Vagina (tissue), 2 donors: Measurements from ENCODE around the gene ATR. TPM values are rescaled to one million over a fixed set of nuclear protein-coding genes. Genes with fewer than 3 reads are reported as not detected.
"Not testable (repeated sequence)": the region's sequence is repeated elsewhere in the genome, so short reads cannot be mapped to it uniquely, and the experiment has no call there.

Experiments
- DNase-seq, 2 donors: peaks; one replicate each; pipeline ENCODE4 v3.0.0-alpha.2; 2017; ENCODE audit errors: extremely low spot score in 2 of 2
- H3K27ac ChIP-seq: fragments of 200-600 bp; sonication (generic); one replicate; pipeline ENCODE4 v1.5.1; 2019
- H3K27me3 ChIP-seq: fragments of 200-600 bp; sonication (generic); one replicate; pipeline ENCODE4 v1.5.1; 2019
- H3K36me3 ChIP-seq, 2 donors: fragments of 200-600 bp; sonication (generic); one replicate each; pipeline ENCODE4 v1.5.1; 2017 to 2019
- H3K4me1 ChIP-seq: fragments of 200-600 bp; sonication (generic); one replicate; pipeline ENCODE4 v1.5.1; 2019
- H3K4me3 ChIP-seq, 2 donors: fragments of 200-600 bp; sonication (generic); 1 replicate in 1 of 2; 2 replicates in 1 of 2; pipeline ENCODE4 v1.5.1; 2016 to 2019
- H3K9me3 ChIP-seq: fragments of 200-600 bp; sonication (generic); one replicate; pipeline ENCODE4 v1.5.1; 2019
- CTCF ChIP-seq, 3 experiments: fragments of 450-650 bp in 2 of 3; fragments of 200-600 bp in 1 of 3; sonication (generic) in 1 of 3; IDR thresholded peaks; one replicate each; pipeline ENCODE4 v1.5.1; 2017 to 2019; ENCODE audit warnings: antibody characterized with exemption in 3 of 3, mild to moderate bottlenecking in 2 of 3, moderate library complexity in 2 of 3
- POLR2A ChIP-seq, 2 donors: fragments of 450-650 bp; IDR thresholded peaks; one replicate each; pipeline ENCODE4 v1.6.1; 2017; ENCODE audit warnings: antibody characterized with exemption in 2 of 2, mild to moderate bottlenecking in 2 of 2, moderate library complexity in 2 of 2
- POLR2AphosphoS5 ChIP-seq, 2 donors: sonication (generic); formaldehyde crosslinking; IDR thresholded peaks; one replicate each; pipeline ENCODE4 v1.9.0; 2017; ENCODE audit warnings: antibody characterized with exemption in 2 of 2, mild to moderate bottlenecking in 2 of 2, low read depth in 1 of 2; ENCODE audit not compliant: insufficient read depth in 1 of 2
- intact Hi-C: fragments of 100-400 bp; cut with DNase I; formaldehyde crosslinking; loops from one replicate; pipeline ENCODE4 v1.15.1; 2023
- total RNA-seq: library from RNA; depleted of rRNA; stranded (reverse); fragments of >200 nt; gene quantifications from one replicate; pipeline ENCODE4 v1.2.3, GENCODE V29; 2016

The ATR gene
- total RNA-seq, 1 donor from 2014 or later = 22.6 TPM

- Histone ChIP-seq H3K4me3 (no peak overlapping the region), H3K9me3 (no peaks in the 10 kb centered on the region), H3K4me1 (no peaks in the 10 kb centered on the region), H3K27me3 (no peaks in the 10 kb centered on the region), H3K27ac (no peak overlapping the region), H3K36me3 (no peaks in the 10 kb centered on the region)
- intact Hi-C loops = no loop called here
- TF ChIP-seq POLR2AphosphoS5 (IDR thresholded peaks at IDR 0.05; ENCODE audit: insufficient read depth in 1 of 2, low read depth in 1 of 2) (no peak), POLR2A (IDR thresholded peaks at IDR 0.05) (no peak), CTCF (IDR thresholded peaks at IDR 0.05) (no peak)
- no peak for DNase-seq
These were observed 35.0 kb upstream of the ATR start for GRCh38 chr3:142613491-142613890.

- Histone ChIP-seq H3K27me3 (no peaks in the 10 kb centered on the region), H3K27ac (no peak overlapping the region), H3K4me3 (no peak overlapping the region), H3K36me3 (no peaks in the 10 kb centered on the region), H3K4me1 (no peaks in the 10 kb centered on the region), H3K9me3 (no peaks in the 10 kb centered on the region)
- DNase-seq = no peak
- TF ChIP-seq CTCF (IDR thresholded peaks at IDR 0.05) = no peak
- TF ChIP-seq POLR2AphosphoS5 (IDR thresholded peaks at IDR 0.05; ENCODE audit: insufficient read depth in 1 of 2, low read depth in 1 of 2) = no peak
- no peak for TF ChIP-seq POLR2A (IDR thresholded peaks at IDR 0.05)
- intact Hi-C loops = no loop called here
These were observed 32.7 kb upstream of the ATR start for GRCh38 chr3:142611206-142611605.

GRCh38 chr3:142609136-142609535 lies 30.6 kb upstream of the ATR start:
- Histone ChIP-seq H3K4me1 (no peaks in the 10 kb centered on the region), H3K27ac (no peak overlapping the region), H3K36me3 (no peaks in the 10 kb centered on the region), H3K27me3 (no peaks in the 10 kb centered on the region), H3K4me3 (no peak overlapping the region), H3K9me3 (no peaks in the 10 kb centered on the region)
- intact Hi-C loops = no loop called here
- DNase-seq = no peak
- TF ChIP-seq CTCF (IDR thresholded peaks at IDR 0.05) = no peak
- TF ChIP-seq POLR2A (IDR thresholded peaks at IDR 0.05) = no peak
- no peak for TF ChIP-seq POLR2AphosphoS5 (IDR thresholded peaks at IDR 0.05; ENCODE audit: insufficient read depth in 1 of 2, low read depth in 1 of 2)

GRCh38 chr3:142608631-142609030 lies 30.1 kb upstream of the ATR start:
- DNase-seq = no peak
- Histone ChIP-seq H3K36me3 (no peaks in the 10 kb centered on the region), H3K9me3 (no peaks in the 10 kb centered on the region), H3K27me3 (no peaks in the 10 kb centered on the region), H3K4me3 (no peak overlapping the region), H3K4me1 (no peaks in the 10 kb centered on the region), H3K27ac (no peak overlapping the region)
- intact Hi-C loops = no loop called here
- TF ChIP-seq POLR2A (IDR thresholded peaks at IDR 0.05) = no peak
- no peak for TF ChIP-seq CTCF (IDR thresholded peaks at IDR 0.05)
- no peak for TF ChIP-seq POLR2AphosphoS5 (IDR thresholded peaks at IDR 0.05; ENCODE audit: insufficient read depth in 1 of 2, low read depth in 1 of 2)

GRCh38 chr3:142604940-142605339 lies 26.4 kb upstream of the ATR start:
- TF ChIP-seq POLR2AphosphoS5 (IDR thresholded peaks at IDR 0.05; ENCODE audit: insufficient read depth in 1 of 2, low read depth in 1 of 2) = no peak
- no peak for TF ChIP-seq CTCF (IDR thresholded peaks at IDR 0.05)
- TF ChIP-seq POLR2A (IDR thresholded peaks at IDR 0.05) = no peak
- intact Hi-C loops = no loop called here

GRCh38 chr3:142603386-142603705 lies 24.8 kb upstream of the ATR start:
- H3K4me1 ChIP-seq, intact Hi-C loops, H3K9me3 ChIP-seq, H3K27ac ChIP-seq, H3K4me3 ChIP-seq, H3K36me3 ChIP-seq, H3K27me3 ChIP-seq, DNase-seq: not testable (repeated sequence)

More at GRCh38 chr3:142604940-142605339, 26.4 kb upstream of the ATR start:
- Histone ChIP-seq H3K36me3 (no peaks in the 10 kb centered on the region), H3K27me3 (no peaks in the 10 kb centered on the region), H3K4me3 (no peak overlapping the region), H3K27ac (no peak overlapping the region), H3K9me3 (no peaks in the 10 kb centered on the region), H3K4me1 (no peaks in the 10 kb centered on the region)
- DNase-seq = no peak
